Tibial artery (tissue), 4 donors: ENCODE measurements around the gene OSBPL9.

ENCODE experiments used
- DNase-seq, 2 donors: peaks; one replicate each; pipeline ENCODE4 v3.0.0-alpha.2; 2019
- H3K27ac ChIP-seq, 2 donors: fragments of 200-600 bp; sonication (generic) in 1 of 2; 1 replicate in 1 of 2; 2 replicates in 1 of 2; pipeline ENCODE4 v1.5.1; 2018 to 2019; ENCODE audit warnings: mild to moderate bottlenecking in 1 of 2
- H3K27me3 ChIP-seq, 2 donors: fragments of 200-600 bp; sonication (generic) in 1 of 2; one replicate each; pipeline versions ENCODE4 v1.5.1 to v1.6.0; 2016 to 2019
- H3K36me3 ChIP-seq, 3 donors: fragments of 200-600 bp; sonication (generic) in 2 of 3; one replicate each; pipeline ENCODE4 v1.5.1; 2016 to 2019; ENCODE audit warnings: mild to moderate bottlenecking in 2 of 3
- H3K4me1 ChIP-seq, 4 donors: fragments of 200-600 bp; sonication (generic) in 2 of 4; 1 replicate in 3 of 4; 2 replicates in 1 of 4; pipeline ENCODE4 v1.5.1; 2016 to 2019
- H3K4me3 ChIP-seq, 2 donors: fragments of 200-600 bp; sonication (generic) in 1 of 2; 1 replicate in 1 of 2; 2 replicates in 1 of 2; pipeline ENCODE4 v1.5.1; 2018 to 2019; ENCODE audit warnings: mild to moderate bottlenecking in 2 of 2
- H3K9me3 ChIP-seq, 3 donors: fragments of 200-600 bp; sonication (generic) in 1 of 3; one replicate each; pipeline ENCODE4 v1.5.1; 2016 to 2019
- CTCF ChIP-seq, 2 experiments: fragments of 200-600 bp in 1 of 2; fragments of 450-650 bp in 1 of 2; IDR thresholded peaks; one replicate each; pipeline ENCODE4 v1.5.1; 2017 to 2019; ENCODE audit warnings: antibody characterized with exemption in 2 of 2, mild to moderate bottlenecking in 1 of 2, moderate library complexity in 1 of 2
- intact Hi-C: fragments of 100-400 bp; cut with DNase I; formaldehyde crosslinking; loops from one replicate; pipeline ENCODE4 v1.15.0; 2023; ENCODE audit warnings: low total_unique reads

OSBPL9 gene

GRCh38 chr1:51735746-51736254, 118.9 kb downstream of the OSBPL9 start:
- DNase-seq, result no peak

DNA sequence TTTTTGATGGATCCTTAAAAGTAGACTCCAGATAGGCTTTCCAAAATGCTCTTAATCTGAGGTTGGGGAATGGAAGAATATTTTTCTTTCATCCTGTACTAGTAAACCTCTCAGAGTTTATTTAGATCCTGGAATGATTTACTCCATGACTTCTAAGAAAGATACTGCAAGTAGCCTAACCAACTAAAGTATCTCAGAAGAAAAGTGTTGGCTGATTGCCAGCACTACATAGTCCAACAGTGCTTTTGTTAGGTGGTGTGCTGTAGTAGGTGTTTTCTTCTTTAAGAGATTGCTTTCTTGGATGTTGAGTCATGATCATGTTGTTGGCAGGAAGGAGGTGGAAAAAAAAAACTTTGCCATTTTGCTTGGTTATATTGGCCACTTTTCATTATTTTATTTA, 119.8 kb downstream of the OSBPL9 start:
- H3K36me3 ChIP-seq, result no peaks in the 10 kb centered on the region
- no peaks in the 10 kb centered on the region for H3K27me3 ChIP-seq
- H3K4me3 ChIP-seq, result no peak overlapping the region
- H3K9me3 ChIP-seq, result no peaks in the 10 kb centered on the region
- no peak for DNase-seq
- intact Hi-C loops, result no loop called here
- H3K4me1 ChIP-seq, result peaks cover 0 to 91% (median 46%) of the 10 kb centered on the region in 4 donors
- TF ChIP-seq CTCF (IDR thresholded peaks at IDR 0.05), result no peak
- peak overlapping the region; percentile 86 to 89 for H3K27ac ChIP-seq

More at GRCh38 chr1:51735746-51736254, 118.9 kb downstream of the OSBPL9 start:
- intact Hi-C loops, result no loop called here
- TF ChIP-seq CTCF (IDR thresholded peaks at IDR 0.05), result no peak
- Histone ChIP-seq H3K9me3 (no peaks in the 10 kb centered on the region), H3K27me3 (no peaks in the 10 kb centered on the region), H3K4me1 (peaks cover 0 to 96% (median 47%) of the 10 kb centered on the region in 4 donors), H3K27ac (peak overlapping the region; percentile 86 to 89), H3K4me3 (no peak overlapping the region), H3K36me3 (no peaks in the 10 kb centered on the region)

GRCh38 chr1:51738681-51739080, 121.8 kb downstream of the OSBPL9 start:
- H3K9me3 ChIP-seq, result no peaks in the 10 kb centered on the region
- peaks cover 0 to 76% (median 32%) of the 10 kb centered on the region in 4 donors for H3K4me1 ChIP-seq
- no peak for DNase-seq
- TF ChIP-seq CTCF (IDR thresholded peaks at IDR 0.05), result no peak
- H3K27me3 ChIP-seq, result no peaks in the 10 kb centered on the region
- peak overlapping the region; percentile 86 to 89 for H3K27ac ChIP-seq
- intact Hi-C loops, result no loop called here
- no peak overlapping the region for H3K4me3 ChIP-seq
- H3K36me3 ChIP-seq, result no peaks in the 10 kb centered on the region

- TF ChIP-seq CTCF (IDR thresholded peaks at IDR 0.05), result no peak
- Histone ChIP-seq H3K4me3 (no peak overlapping the region), H3K27ac (peak overlapping the region in 1 of 2 donors; percentile 2), H3K9me3 (no peaks in the 10 kb centered on the region), H3K4me1 (peaks cover 4 to 75% (median 21%) of the 10 kb centered on the region in 4 donors), H3K27me3 (no peaks in the 10 kb centered on the region), H3K36me3 (no peaks in the 10 kb centered on the region)
- DNase-seq, result no peak
- intact Hi-C loops, result no loop called here
These were observed 123.8 kb downstream of the OSBPL9 start for GRCh38 chr1:51740652-51741051.

DNA sequence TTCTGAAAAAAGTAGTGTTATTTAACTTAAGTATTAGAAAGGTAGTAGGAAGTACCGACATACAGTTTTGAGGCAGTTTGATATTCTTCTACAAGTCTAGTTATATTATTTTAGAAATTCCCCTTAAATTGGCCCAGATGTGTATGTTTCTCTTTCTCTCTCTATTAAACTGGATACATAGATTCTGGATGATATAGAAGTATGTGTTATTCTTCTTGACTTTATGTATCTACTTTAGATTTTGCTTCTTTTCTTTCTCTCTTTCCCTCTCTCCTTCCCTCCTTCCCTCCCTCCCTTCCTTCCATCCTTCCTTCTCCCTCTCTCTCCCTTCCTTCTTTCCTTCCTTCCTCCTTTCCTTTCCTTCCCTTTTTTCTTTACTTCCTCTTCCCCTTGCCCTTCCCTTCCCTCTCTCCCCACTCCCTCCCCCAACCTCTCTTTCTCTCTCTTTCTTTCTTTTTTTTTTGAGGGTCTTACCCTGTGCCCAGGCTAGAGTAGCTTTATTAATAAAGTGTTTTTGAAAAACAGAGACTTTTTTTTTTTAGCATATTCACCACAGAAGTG, 124.3 kb downstream of the OSBPL9 start:
- no peak for DNase-seq
- intact Hi-C loops, result no loop called here
- Histone ChIP-seq H3K27me3 (no peaks in the 10 kb centered on the region), H3K4me1 (peaks cover 4 to 74% (median 18%) of the 10 kb centered on the region in 4 donors), H3K4me3 (no peak overlapping the region), H3K36me3 (no peaks in the 10 kb centered on the region), H3K9me3 (no peaks in the 10 kb centered on the region), H3K27ac (peak overlapping the region in 1 of 2 donors; percentile 2)
- TF ChIP-seq CTCF (IDR thresholded peaks at IDR 0.05), result no peak
